ENCODE results near the gene UNC5A.

UNC5A gene

GRCh38 chr5:176844706-176845391 lies 34.5 kb downstream of the UNC5A start:
- DNase-seq (ENCODE audit: low read depth in 1 of 2, low spot score in 1 of 2) = no peak

GRCh38 chr5:176845392-176845713 lies 35.0 kb downstream of the UNC5A start:
- DNase-seq (ENCODE audit: low read depth in 1 of 2, low spot score in 1 of 2) = no peak

DNA sequence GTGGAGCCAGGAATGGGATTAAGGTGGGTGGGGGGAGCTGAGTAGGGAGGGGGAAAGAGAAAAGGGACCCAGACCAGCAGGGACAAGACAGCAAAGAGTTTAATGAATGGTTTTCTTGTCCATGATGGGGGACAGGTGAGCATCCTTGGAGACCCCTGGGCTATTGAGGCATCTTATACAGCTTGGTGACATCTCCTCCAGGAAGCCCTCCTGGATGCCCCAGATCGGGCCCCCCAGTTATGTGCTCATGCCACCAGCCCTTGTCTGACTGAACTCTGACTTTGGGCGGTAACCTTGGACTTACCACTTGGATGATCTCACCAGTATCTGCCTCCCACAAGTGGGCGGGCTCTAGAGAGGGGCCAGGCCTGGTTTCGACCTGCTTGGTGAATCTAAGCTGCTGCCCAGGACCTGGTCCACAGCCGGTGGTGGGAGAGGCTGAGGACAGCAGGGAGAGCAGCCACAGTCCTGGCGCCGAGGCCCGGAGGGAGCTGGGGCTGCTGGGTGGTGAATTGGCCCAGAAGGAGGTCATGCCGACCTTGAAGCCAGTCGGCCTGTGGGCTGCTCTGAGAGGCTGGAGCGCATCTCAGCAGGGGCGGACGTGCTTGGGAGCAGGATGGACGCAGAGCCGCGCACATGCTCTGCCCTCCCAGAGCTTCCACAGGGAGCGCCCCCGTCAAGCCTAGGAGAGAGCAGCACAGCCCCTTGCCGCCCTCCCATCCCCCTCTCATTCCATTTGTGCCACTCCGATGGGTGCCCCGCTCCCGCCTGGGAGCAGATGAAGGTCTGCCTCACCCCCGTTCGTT lies 36.2 kb downstream of the UNC5A start:
- no peak for DNase-seq (ENCODE audit: low read depth in 1 of 2, low spot score in 1 of 2)

DNA sequence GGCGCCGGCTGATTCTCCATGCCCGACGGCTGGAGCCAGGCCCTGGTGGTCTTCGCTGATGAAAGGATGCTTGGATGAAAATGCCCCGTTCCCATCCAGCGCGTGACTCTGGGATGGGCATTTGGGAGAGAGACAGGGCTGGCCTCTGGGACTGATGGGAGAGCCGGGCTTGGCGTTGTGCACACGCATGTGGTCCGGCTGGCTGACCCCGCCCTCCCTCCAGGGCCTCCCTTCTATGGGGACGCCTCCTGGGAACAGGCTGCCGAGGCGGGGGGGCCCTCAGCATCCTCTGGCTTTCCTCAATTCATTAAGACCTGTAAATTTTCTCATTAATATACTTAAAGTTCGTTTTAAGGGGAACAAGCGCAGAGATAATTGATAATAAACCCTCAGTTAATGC lies 36.8 kb downstream of the UNC5A start:
- DNase-seq (ENCODE audit: low read depth in 1 of 2, low spot score in 1 of 2) = no peak

DNA sequence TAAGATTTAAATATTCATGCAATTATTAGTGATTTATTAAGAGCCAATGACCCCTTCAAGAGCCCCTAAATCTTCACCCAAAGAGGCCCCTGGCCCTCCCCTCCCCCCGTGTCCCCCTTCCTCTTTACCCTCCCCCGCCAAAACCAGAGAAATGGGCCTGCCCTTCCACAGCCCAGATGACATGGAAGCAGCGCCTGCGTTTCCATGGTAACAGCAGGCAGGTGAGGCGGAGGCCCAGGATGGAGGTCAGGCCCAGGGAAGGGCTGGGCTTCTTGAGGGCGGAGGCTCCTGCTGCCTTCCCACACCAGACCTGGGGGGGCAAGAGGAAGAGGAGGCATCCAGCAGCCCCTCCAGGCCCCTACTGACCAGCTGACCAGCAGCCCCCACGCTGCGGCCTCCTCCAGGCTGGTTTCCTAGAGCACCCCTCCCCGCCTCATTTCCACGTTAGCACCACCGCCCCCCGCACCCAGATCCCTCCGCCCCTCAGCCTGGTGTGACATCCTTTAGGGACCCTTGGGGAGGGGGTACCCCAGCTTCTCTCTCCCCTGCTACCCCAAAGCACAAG lies 37.4 kb downstream of the UNC5A start:
- DNase-seq (ENCODE audit: low read depth in 1 of 2, low spot score in 1 of 2) = no peak

DNA sequence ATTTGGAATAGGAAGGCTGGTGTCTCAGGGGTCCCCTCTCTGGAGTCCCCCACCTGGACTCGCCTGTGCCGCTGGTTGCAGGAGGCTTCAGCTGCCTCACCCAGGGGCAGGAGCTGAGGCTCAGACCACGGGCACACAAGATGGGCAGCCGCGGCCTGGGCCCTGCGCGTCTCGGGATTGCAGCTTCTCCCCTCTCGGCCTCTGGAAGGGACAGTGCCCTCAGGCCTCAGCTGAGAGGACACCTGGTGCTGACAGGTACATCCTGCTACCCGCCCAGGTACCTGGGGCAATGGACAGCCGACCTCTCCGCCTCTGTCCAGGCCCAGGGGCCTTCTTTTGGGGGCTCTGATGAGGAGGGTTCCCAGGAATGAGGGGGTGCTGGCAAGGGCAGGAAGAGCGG lies 38.3 kb downstream of the UNC5A start:
- no peak for DNase-seq (ENCODE audit: low read depth in 1 of 2, low spot score in 1 of 2)

DNA sequence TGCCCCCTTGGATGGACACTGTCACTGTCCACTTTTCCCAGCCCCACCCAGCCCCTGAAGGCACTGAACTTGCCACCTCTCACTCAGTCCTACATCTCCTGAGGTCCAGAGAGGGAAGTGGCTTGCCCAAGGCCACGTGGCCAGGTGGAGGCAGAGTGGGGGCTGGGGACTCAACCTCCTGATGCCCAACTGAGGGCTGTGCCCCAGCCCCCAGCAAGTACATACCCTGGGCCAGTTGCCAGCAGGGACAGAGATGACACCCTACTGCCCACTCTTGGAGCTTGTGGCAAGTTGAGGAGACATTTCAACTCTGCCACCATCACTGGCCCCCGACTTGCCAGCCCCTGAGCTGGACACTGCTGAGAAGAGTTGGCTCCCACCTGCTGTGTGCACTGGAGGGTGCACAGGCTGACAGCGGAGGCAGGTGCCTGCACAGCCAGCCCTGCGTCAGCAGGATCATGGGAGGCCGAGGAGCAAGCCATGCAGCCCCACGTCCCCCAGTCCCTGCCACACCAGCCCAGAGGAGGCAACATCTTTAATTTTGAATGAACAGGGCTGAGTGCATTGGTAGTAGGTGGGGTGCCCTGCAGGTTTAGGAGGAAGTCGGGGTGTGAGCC lies 39.4 kb downstream of the UNC5A start:
- DNase-seq (ENCODE audit: low read depth in 1 of 2, low spot score in 1 of 2) = no peak

GRCh38 chr5:176850371-176851245 lies 40.2 kb downstream of the UNC5A start:
- DNase-seq (ENCODE audit: low read depth in 1 of 2, low spot score in 1 of 2) = no peak

- no peak for DNase-seq (ENCODE audit: low read depth in 1 of 2, low spot score in 1 of 2)
These were observed 41.0 kb downstream of the UNC5A start for GRCh38 chr5:176851380-176851779.

- no peak for DNase-seq (ENCODE audit: low read depth in 1 of 2, low spot score in 1 of 2)
These were observed 41.7 kb downstream of the UNC5A start for GRCh38 chr5:176851871-176852658.

GRCh38 chr5:176853151-176853778 lies 42.9 kb downstream of the UNC5A start:
- DNase-seq (ENCODE audit: low read depth in 1 of 2, low spot score in 1 of 2) = no peak

GRCh38 chr5:176854164-176854563 lies 43.8 kb downstream of the UNC5A start:
- DNase-seq (ENCODE audit: low read depth in 1 of 2, low spot score in 1 of 2) = no peak

DNA sequence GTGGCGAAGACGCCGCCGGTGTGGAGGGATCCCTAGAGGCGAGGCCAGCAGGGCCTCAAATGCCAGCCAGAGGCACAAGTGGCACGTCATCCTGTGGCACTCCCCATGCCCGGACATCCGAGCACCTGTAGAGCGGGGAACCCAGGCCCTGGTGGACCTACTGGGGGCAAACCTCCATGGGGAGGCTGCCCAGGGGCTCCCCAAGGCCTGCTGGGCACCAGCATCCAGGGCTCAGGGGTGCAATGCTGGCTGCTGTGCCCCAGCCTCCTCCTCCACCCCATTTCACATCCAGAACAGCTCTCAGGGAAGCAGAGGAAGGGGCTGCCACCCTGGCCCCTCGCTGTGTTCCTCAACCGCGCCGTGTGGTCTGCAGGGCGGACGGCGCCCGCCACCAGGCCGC lies 45.2 kb downstream of the UNC5A start:
- DNase-seq (ENCODE audit: low read depth in 1 of 2, low spot score in 1 of 2) = no peak

- no peak for DNase-seq (ENCODE audit: low read depth in 1 of 2, low spot score in 1 of 2)
These were observed 46.4 kb downstream of the UNC5A start for GRCh38 chr5:176856746-176857145.

DNA sequence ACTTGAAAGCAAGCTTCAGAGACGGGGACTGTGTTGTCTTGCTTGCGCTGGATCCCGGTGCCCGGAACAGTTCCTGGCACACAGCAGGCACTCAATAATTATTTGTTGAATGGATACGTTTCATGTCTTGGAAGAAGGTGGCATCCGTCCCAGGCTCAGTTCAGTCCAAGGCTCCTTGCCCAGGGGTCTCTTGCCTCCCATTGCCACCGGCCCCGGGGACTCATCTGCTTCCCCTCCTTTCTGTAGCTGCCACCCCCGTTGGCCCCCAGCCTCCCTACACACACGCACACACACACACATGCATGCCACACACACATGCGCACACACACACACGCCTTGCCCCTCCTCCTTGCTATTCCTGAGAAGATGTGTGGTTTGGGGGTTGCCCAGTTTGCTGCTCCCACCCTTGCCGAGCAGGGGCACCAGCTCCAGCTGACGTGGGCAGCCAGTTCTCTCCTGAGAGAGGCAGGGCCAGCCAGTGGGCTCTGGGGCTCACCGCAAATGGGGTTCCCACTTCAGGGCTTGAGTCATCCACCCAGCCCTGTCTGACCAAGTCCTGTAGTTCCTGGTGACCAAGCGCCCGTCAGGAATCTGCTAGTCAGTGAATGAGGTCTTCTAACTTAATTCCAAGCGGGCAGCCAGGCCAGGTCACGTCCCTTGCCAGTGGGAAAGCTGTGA lies 47.0 kb downstream of the UNC5A start:
- no peak for DNase-seq (ENCODE audit: low read depth in 1 of 2, low spot score in 1 of 2)

- no peak for DNase-seq (ENCODE audit: low read depth in 1 of 2, low spot score in 1 of 2)
These were observed 47.5 kb downstream of the UNC5A start for GRCh38 chr5:176857894-176858273.

- DNase-seq (ENCODE audit: low read depth in 1 of 2, low spot score in 1 of 2) = no peak
These were observed 49.6 kb downstream of the UNC5A start for GRCh38 chr5:176859916-176860315.

DNA sequence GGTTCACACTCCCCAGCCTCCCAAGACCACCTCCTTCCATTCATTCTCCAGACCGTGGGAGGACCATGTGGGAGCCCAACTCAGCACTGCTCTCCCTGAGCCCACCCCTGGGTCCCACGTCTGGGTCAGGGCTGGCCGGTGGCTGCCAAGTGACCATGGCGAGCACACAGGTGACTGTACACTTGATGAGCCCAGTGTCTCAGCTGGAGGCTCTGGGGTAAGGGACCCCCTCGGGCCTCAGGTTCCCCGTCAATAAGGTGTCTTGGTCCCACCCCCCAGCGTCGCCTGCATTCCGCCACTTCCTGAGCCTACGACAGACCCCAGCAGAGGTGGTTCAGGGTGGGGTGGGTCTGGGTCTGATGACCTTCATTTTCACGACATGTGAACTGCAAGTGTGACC lies 50.0 kb downstream of the UNC5A start:
- DNase-seq (ENCODE audit: low read depth in 1 of 2, low spot score in 1 of 2) = no peak

- no peak for DNase-seq (ENCODE audit: low read depth in 1 of 2, low spot score in 1 of 2)
These were observed 50.9 kb downstream of the UNC5A start for GRCh38 chr5:176861276-176861675.

Measured in activated CD4-positive, alpha-beta T cell treated with anti-CD3 and anti-CD28 coated beads, Interleukin-2, amount 50 U/mL, for 24 hours (primary cell).